Measurements from ENCODE around the gene PTTG1. TPM values are rescaled to one million over a fixed set of nuclear protein-coding genes. Genes with fewer than 3 reads are reported as not detected.

The PTTG1 gene
- total RNA-seq, 1 experiment from 2014 or later: 262 TPM

DNA sequence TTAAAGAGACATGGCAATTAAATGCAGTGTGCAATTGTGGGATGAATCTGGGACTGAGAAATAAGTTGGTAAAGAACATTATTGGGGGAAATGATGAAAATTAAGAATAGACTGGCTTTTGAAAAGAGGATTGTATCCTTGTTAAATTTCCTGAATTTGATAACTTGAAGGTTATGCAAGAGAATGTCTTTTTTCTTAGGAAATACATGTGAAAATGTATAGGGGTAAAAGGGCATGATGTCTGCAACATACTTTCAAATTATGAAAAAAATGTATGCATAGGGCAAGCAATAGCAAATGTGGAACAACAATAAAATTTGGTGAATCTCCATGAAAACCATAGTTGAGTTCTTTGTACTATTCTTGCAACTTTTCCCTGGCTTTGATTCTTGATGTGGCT lies 24.1 kb downstream of the PTTG1 start:
- Histone ChIP-seq H4K20me1 (ENCODE audit: insufficient read depth) (no peaks in the 10 kb centered on the region), H3K36me3 (ENCODE audit: low read depth) (no peaks in the 10 kb centered on the region), H3K9me3 (ENCODE audit: insufficient read depth, low read depth) (no peaks in the 10 kb centered on the region), H3F3A (ENCODE audit: insufficient read depth, low read depth) (no peaks in the 10 kb centered on the region), H3K27me3 (ENCODE audit: insufficient read depth, low read depth) (no peaks in the 10 kb centered on the region), H3K27ac (no peak overlapping the region), H3K4me2 (no peak overlapping the region), H3K4me1 (replicated peaks; ENCODE audit: insufficient read depth) (no peaks in the 10 kb centered on the region), H3K9me2 (ENCODE audit: insufficient read depth) (no peaks in the 10 kb centered on the region), H3K79me2 (ENCODE audit: low read depth) (no peaks in the 10 kb centered on the region), H2AFZ (no peak overlapping the region), H3K4me3 (no peak overlapping the region)
- ChIA-PET POLR2A (ENCODE audit: unreplicated experiment) (no interaction called here), CTCF (no interaction called here)
- DNase-seq: no peak
- TF ChIP-seq, protein P1, sequence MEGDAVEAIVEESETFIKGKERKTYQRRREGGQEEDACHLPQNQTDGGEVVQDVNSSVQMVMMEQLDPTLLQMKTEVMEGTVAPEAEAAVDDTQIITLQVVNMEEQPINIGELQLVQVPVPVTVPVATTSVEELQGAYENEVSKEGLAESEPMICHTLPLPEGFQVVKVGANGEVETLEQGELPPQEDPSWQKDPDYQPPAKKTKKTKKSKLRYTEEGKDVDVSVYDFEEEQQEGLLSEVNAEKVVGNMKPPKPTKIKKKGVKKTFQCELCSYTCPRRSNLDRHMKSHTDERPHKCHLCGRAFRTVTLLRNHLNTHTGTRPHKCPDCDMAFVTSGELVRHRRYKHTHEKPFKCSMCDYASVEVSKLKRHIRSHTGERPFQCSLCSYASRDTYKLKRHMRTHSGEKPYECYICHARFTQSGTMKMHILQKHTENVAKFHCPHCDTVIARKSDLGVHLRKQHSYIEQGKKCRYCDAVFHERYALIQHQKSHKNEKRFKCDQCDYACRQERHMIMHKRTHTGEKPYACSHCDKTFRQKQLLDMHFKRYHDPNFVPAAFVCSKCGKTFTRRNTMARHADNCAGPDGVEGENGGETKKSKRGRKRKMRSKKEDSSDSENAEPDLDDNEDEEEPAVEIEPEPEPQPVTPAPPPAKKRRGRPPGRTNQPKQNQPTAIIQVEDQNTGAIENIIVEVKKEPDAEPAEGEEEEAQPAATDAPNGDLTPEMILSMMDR (conservative IDR thresholded peaks at IDR 0.05): no peak
- TF ChIP-seq EZH2 (IDR thresholded peaks at IDR 0.05; ENCODE audit: low read depth): no peak
- intact Hi-C loops (cut with micrococcal nuclease; ENCODE audit: unreplicated experiment): no loop called here
- no TSS peak for BruUV-seq (replicated peaks)

DNA sequence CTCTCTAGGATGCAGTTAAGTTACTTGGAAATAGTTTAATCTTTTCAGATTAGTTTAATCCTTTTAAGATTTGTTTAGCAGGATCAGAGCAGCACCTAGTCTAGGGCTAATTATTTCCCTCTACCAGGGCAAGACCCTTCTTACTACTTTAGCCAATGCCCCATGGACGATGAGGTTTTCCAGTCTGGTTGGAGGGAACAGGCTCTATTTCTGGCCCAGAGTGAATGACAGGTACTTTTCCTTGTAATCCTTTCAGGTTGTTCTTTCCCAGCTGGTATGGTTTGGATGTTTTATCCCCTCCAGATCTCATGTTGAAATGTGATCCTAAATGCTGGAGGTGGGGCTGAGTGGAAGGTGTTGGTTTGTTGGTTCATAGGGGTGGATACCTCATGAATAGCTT lies 27.2 kb downstream of the PTTG1 start:
- H3K27me3 ChIP-seq (ENCODE audit: insufficient read depth, low read depth): peaks cover 2% of the 10 kb centered on the region; the same call in 1 of the 2 replicates
- H2AFZ ChIP-seq: no peak overlapping the region
- no peaks in the 10 kb centered on the region for H3K9me2 ChIP-seq (ENCODE audit: insufficient read depth)
- H3K36me3 ChIP-seq (ENCODE audit: low read depth): no peaks in the 10 kb centered on the region
- POLR2A ChIA-PET (ENCODE audit: unreplicated experiment): interaction anchor here (0.7 kb wide), 1 partner anchor 1643 kb away, joined by 3 read pairs; no protein-coding TSS in a partner anchor
- no peak overlapping the region for H3K27ac ChIP-seq
- no peaks in the 10 kb centered on the region for H4K20me1 ChIP-seq (ENCODE audit: insufficient read depth)
- H3K4me3 ChIP-seq: no peak overlapping the region
- H3K4me2 ChIP-seq: no peak overlapping the region
- H3K79me2 ChIP-seq (ENCODE audit: low read depth): no peaks in the 10 kb centered on the region
- intact Hi-C loops (cut with micrococcal nuclease; ENCODE audit: unreplicated experiment): no loop called here
- H3F3A ChIP-seq (ENCODE audit: insufficient read depth, low read depth): no peaks in the 10 kb centered on the region
- no peak for TF ChIP-seq EZH2 (IDR thresholded peaks at IDR 0.05; ENCODE audit: low read depth)
- TF ChIP-seq, protein P1 (conservative IDR thresholded peaks at IDR 0.05): no peak
- H3K9me3 ChIP-seq (ENCODE audit: insufficient read depth, low read depth): no peaks in the 10 kb centered on the region
- H3K4me1 ChIP-seq (replicated peaks; ENCODE audit: insufficient read depth): no peaks in the 10 kb centered on the region
- CTCF ChIA-PET: no interaction called here
- no peak for DNase-seq
- no TSS peak for BruUV-seq (replicated peaks)

DNA sequence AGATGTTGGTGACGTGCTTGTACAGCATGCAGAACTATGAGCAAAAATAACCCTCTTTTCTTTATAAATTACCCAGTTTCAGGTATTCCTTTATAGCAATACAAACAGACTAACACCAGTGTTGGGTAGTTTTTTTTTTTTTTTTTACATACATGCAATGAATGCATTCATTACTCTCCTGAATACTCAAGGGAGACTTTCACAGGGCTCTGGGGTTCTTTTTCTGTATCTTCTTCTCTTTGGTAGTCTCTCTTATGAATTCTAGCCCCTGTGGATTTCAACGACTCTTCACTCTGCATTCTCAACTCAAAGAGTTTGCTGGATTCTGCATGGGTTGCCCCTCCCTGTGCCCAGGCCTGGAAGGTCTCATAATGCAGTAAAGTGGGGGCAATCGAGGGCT lies 27.8 kb downstream of the PTTG1 start:
- ChIA-PET CTCF (no interaction called here), POLR2A (ENCODE audit: unreplicated experiment) (interaction anchor here (0.7 kb wide), 1 partner anchor 1643 kb away, joined by 3 read pairs; no protein-coding TSS in a partner anchor)

More for the DNA sequence above, 27.8 kb downstream of the PTTG1 start:
- H3K4me2 ChIP-seq: no peak overlapping the region
- H3K4me1 ChIP-seq (replicated peaks; ENCODE audit: insufficient read depth): no peaks in the 10 kb centered on the region
- DNase-seq: no peak
- H3K27me3 ChIP-seq (ENCODE audit: insufficient read depth, low read depth): peaks cover 3% of the 10 kb centered on the region; the same call in 1 of the 2 replicates
- no peaks in the 10 kb centered on the region for H3K9me2 ChIP-seq (ENCODE audit: insufficient read depth)
- no peaks in the 10 kb centered on the region for H3K9me3 ChIP-seq (ENCODE audit: insufficient read depth, low read depth)
- no TSS peak for BruUV-seq (replicated peaks)
- H3F3A ChIP-seq (ENCODE audit: insufficient read depth, low read depth): no peaks in the 10 kb centered on the region
- intact Hi-C loops (cut with micrococcal nuclease; ENCODE audit: unreplicated experiment): no loop called here
- no peaks in the 10 kb centered on the region for H4K20me1 ChIP-seq (ENCODE audit: insufficient read depth)
- no peak overlapping the region for H3K4me3 ChIP-seq
- H3K27ac ChIP-seq: no peak overlapping the region
- no peak overlapping the region for H2AFZ ChIP-seq
- H3K79me2 ChIP-seq (ENCODE audit: low read depth): no peaks in the 10 kb centered on the region
- H3K36me3 ChIP-seq (ENCODE audit: low read depth): no peaks in the 10 kb centered on the region
- TF ChIP-seq EZH2 (IDR thresholded peaks at IDR 0.05; ENCODE audit: low read depth): no peak
- TF ChIP-seq, protein P1 (conservative IDR thresholded peaks at IDR 0.05): no peak

All from PC-9 (cell line).